ENCODE results near the gene SGPL1. TPM values are rescaled to one million over a fixed set of nuclear protein-coding genes. Genes with fewer than 3 reads are reported as not detected.

The SGPL1 gene
- polyA plus RNA-seq, 1 donor from 2014 or later: 12.0 TPM

GRCh38 chr10:70836319-70836718 lies 20.6 kb downstream of the SGPL1 start:
- H3K27me3 Mint-ChIP-seq: no peaks in the 10 kb centered on the region
- peaks cover 1 to 11% (median 4%) of the 10 kb centered on the region in 3 donors for H3K4me1 Mint-ChIP-seq
- H3K27ac Mint-ChIP-seq: no peak overlapping the region
- H3K4me3 Mint-ChIP-seq: no peak overlapping the region
- H3K9me3 Mint-ChIP-seq: peaks cover 0 to 8% (median 2%) of the 10 kb centered on the region in 3 donors
- H3K36me3 Mint-ChIP-seq: peaks cover 17% of the 10 kb centered on the region

- H3K36me3 Mint-ChIP-seq: peaks cover 17% of the 10 kb centered on the region
Measured at GRCh38 chr10:70837660-70838059, 21.9 kb downstream of the SGPL1 start.

GRCh38 chr10:70838270-70838805 lies 22.6 kb downstream of the SGPL1 start:
- peaks cover 0 to 11% (median 1%) of the 10 kb centered on the region in 3 donors for H3K4me1 Mint-ChIP-seq
- peaks cover 19% of the 10 kb centered on the region for H3K36me3 Mint-ChIP-seq
- H3K9me3 Mint-ChIP-seq: peaks cover 0 to 8% (median 2%) of the 10 kb centered on the region in 3 donors
- no peak overlapping the region for H3K27ac Mint-ChIP-seq
- no peaks in the 10 kb centered on the region for H3K27me3 Mint-ChIP-seq
- no peak overlapping the region for H3K4me3 Mint-ChIP-seq

More at GRCh38 chr10:70837660-70838059, 21.9 kb downstream of the SGPL1 start:
- H3K9me3 Mint-ChIP-seq: peaks cover 0 to 8% (median 2%) of the 10 kb centered on the region in 3 donors
- H3K27ac Mint-ChIP-seq: no peak overlapping the region
- peaks cover 0 to 11% (median 4%) of the 10 kb centered on the region in 3 donors for H3K4me1 Mint-ChIP-seq
- H3K4me3 Mint-ChIP-seq: peak overlapping the region in 1 of 4 donors; percentile 17
- no peaks in the 10 kb centered on the region for H3K27me3 Mint-ChIP-seq

- Mint-ChIP-seq H3K4me1 (peaks cover 0 to 3% (median 1%) of the 10 kb centered on the region in 3 donors), H3K4me3 (no peak overlapping the region), H3K27ac (no peak overlapping the region), H3K9me3 (peaks cover 0 to 8% (median 2%) of the 10 kb centered on the region in 3 donors), H3K27me3 (no peaks in the 10 kb centered on the region), H3K36me3 (peaks cover 19% of the 10 kb centered on the region)
Measured at GRCh38 chr10:70840836-70841235, 25.1 kb downstream of the SGPL1 start.

- Mint-ChIP-seq H3K4me1 (peaks cover 0 to 3% (median under 1%) of the 10 kb centered on the region in 3 donors), H3K4me3 (no peak overlapping the region), H3K27me3 (no peaks in the 10 kb centered on the region), H3K27ac (no peak overlapping the region), H3K9me3 (no peaks in the 10 kb centered on the region), H3K36me3 (peaks cover 11% of the 10 kb centered on the region)
Measured at GRCh38 chr10:70843333-70843732, 27.6 kb downstream of the SGPL1 start.

GRCh38 chr10:70843776-70844489 lies 28.2 kb downstream of the SGPL1 start:
- Mint-ChIP-seq H3K36me3 (peaks cover 9% of the 10 kb centered on the region), H3K27ac (no peak overlapping the region)

GRCh38 chr10:70845256-70845655 lies 29.5 kb downstream of the SGPL1 start:
- Mint-ChIP-seq H3K4me3 (no peak overlapping the region), H3K27me3 (no peaks in the 10 kb centered on the region), H3K9me3 (no peaks in the 10 kb centered on the region), H3K4me1 (peaks cover 0 to 3% (median 0%) of the 10 kb centered on the region in 3 donors), H3K27ac (no peak overlapping the region), H3K36me3 (peaks cover 10% of the 10 kb centered on the region)

More at GRCh38 chr10:70843776-70844489, 28.2 kb downstream of the SGPL1 start:
- Mint-ChIP-seq H3K4me3 (no peak overlapping the region), H3K9me3 (no peaks in the 10 kb centered on the region), H3K27me3 (no peaks in the 10 kb centered on the region), H3K4me1 (peaks cover 0 to 3% (median 0%) of the 10 kb centered on the region in 3 donors)

GRCh38 chr10:70845816-70846215 lies 30.1 kb downstream of the SGPL1 start:
- peaks cover 0 to 3% (median 0%) of the 10 kb centered on the region in 3 donors for H3K4me1 Mint-ChIP-seq
- H3K9me3 Mint-ChIP-seq: no peaks in the 10 kb centered on the region
- no peak overlapping the region for H3K4me3 Mint-ChIP-seq
- H3K27ac Mint-ChIP-seq: no peak overlapping the region
- peaks cover 12% of the 10 kb centered on the region for H3K36me3 Mint-ChIP-seq
- H3K27me3 Mint-ChIP-seq: no peaks in the 10 kb centered on the region

GRCh38 chr10:70846795-70847194 lies 31.0 kb downstream of the SGPL1 start:
- no peaks in the 10 kb centered on the region for H3K27me3 Mint-ChIP-seq
- peaks cover 0 to 3% (median 0%) of the 10 kb centered on the region in 3 donors for H3K4me1 Mint-ChIP-seq
- no peak overlapping the region for H3K27ac Mint-ChIP-seq
- H3K9me3 Mint-ChIP-seq: no peaks in the 10 kb centered on the region
- H3K4me3 Mint-ChIP-seq: no peak overlapping the region
- peaks cover 12% of the 10 kb centered on the region for H3K36me3 Mint-ChIP-seq

- H3K27ac Mint-ChIP-seq: no peak overlapping the region
- peaks cover 12% of the 10 kb centered on the region for H3K36me3 Mint-ChIP-seq
- H3K9me3 Mint-ChIP-seq: no peaks in the 10 kb centered on the region
- H3K4me1 Mint-ChIP-seq: peaks cover 0 to 3% (median 0%) of the 10 kb centered on the region in 3 donors
- H3K4me3 Mint-ChIP-seq: no peak overlapping the region
- H3K27me3 Mint-ChIP-seq: no peaks in the 10 kb centered on the region
Measured at GRCh38 chr10:70847659-70848360, 32.1 kb downstream of the SGPL1 start.

GRCh38 chr10:70849582-70850016 lies 33.9 kb downstream of the SGPL1 start:
- H3K27ac Mint-ChIP-seq: no peak overlapping the region
- H3K4me3 Mint-ChIP-seq: no peak overlapping the region
- H3K27me3 Mint-ChIP-seq: no peaks in the 10 kb centered on the region
- H3K4me1 Mint-ChIP-seq: peaks cover 0 to 3% (median 0%) of the 10 kb centered on the region in 3 donors
- H3K9me3 Mint-ChIP-seq: no peaks in the 10 kb centered on the region
- H3K36me3 Mint-ChIP-seq: peaks cover 9% of the 10 kb centered on the region

GRCh38 chr10:70850097-70850496 lies 34.3 kb downstream of the SGPL1 start:
- Mint-ChIP-seq H3K4me3 (no peak overlapping the region), H3K9me3 (no peaks in the 10 kb centered on the region), H3K36me3 (peaks cover 9% of the 10 kb centered on the region), H3K4me1 (peaks cover 0 to 3% (median 0%) of the 10 kb centered on the region in 3 donors), H3K27ac (no peak overlapping the region), H3K27me3 (no peaks in the 10 kb centered on the region)

GRCh38 chr10:70851597-70852475 lies 36.1 kb downstream of the SGPL1 start:
- H3K27ac Mint-ChIP-seq: no peak overlapping the region
- peaks cover 3% of the 10 kb centered on the region for H3K36me3 Mint-ChIP-seq
- H3K4me3 Mint-ChIP-seq: no peak overlapping the region
- H3K9me3 Mint-ChIP-seq: no peaks in the 10 kb centered on the region
- no peaks in the 10 kb centered on the region for H3K4me1 Mint-ChIP-seq
- no peaks in the 10 kb centered on the region for H3K27me3 Mint-ChIP-seq

GRCh38 chr10:70853038-70853437 lies 37.3 kb downstream of the SGPL1 start:
- Mint-ChIP-seq H3K9me3 (no peaks in the 10 kb centered on the region), H3K27me3 (no peaks in the 10 kb centered on the region), H3K36me3 (peaks cover 3% of the 10 kb centered on the region), H3K4me3 (no peak overlapping the region), H3K4me1 (no peaks in the 10 kb centered on the region), H3K27ac (no peak overlapping the region)

Data from IgD-negative memory B cell (primary cell).